Chondrocyte (in vitro differentiated cells): Measurements from ENCODE around the gene ROPN1L. TPM values are rescaled to one million over a fixed set of nuclear protein-coding genes. Genes with fewer than 3 reads are reported as not detected.

Experiments used
- DNase-seq: peaks from one replicate; pipeline ENCODE4 v3.0.0; 2021; ENCODE audit warnings: mixed read lengths, low spot score
- H3K27ac Mint-ChIP-seq: one replicate; pipeline ENCODE4 v1.8.0; 2021; ENCODE audit warnings: mild to moderate bottlenecking, moderate library complexity, mixed read lengths; ENCODE audit not compliant: unreplicated experiment
- H3K27me3 Mint-ChIP-seq: 2 replicates; pipeline ENCODE4 v1.8.0; 2021; ENCODE audit warnings: low read depth, mixed read lengths
- H3K36me3 Mint-ChIP-seq: 2 replicates; pipeline ENCODE4 v1.8.0; 2021; ENCODE audit warnings: low read depth, mixed read lengths
- H3K4me1 Mint-ChIP-seq: 2 replicates; pipeline ENCODE4 v1.8.0; 2021; ENCODE audit warnings: low read depth, mild to moderate bottlenecking, mixed read lengths
- H3K4me3 Mint-ChIP-seq: one replicate; pipeline ENCODE4 v1.8.0; 2021; ENCODE audit warnings: mild to moderate bottlenecking, moderate library complexity, mixed read lengths; ENCODE audit not compliant: unreplicated experiment
- H3K9me3 Mint-ChIP-seq: 2 replicates; pipeline ENCODE4 v1.8.0; 2021; ENCODE audit warnings: low read depth, mixed read lengths
- total RNA-seq: library from RNA; stranded (reverse); gene quantifications from 3 replicates; pipeline ENCODE4 v1.2.1, GENCODE V29; 2021
- TF ChIP-seq, protein P1 (sequence below): fragments of 200-600 bp; sonication (generic); IDR thresholded peaks from 2 replicates; pipeline ENCODE4 v1.5.0; 2021; ENCODE audit warnings: antibody characterized with exemption, mild to moderate bottlenecking, moderate library complexity

ROPN1L gene
- total RNA-seq, 1 donor from 2014 or later, result 0.37 TPM

- peaks cover 44% of the 10 kb centered on the region for H3K36me3 Mint-ChIP-seq
- no peaks in the 10 kb centered on the region for H3K27me3 Mint-ChIP-seq
- no peaks in the 10 kb centered on the region for H3K9me3 Mint-ChIP-seq
- TF ChIP-seq, protein P1, sequence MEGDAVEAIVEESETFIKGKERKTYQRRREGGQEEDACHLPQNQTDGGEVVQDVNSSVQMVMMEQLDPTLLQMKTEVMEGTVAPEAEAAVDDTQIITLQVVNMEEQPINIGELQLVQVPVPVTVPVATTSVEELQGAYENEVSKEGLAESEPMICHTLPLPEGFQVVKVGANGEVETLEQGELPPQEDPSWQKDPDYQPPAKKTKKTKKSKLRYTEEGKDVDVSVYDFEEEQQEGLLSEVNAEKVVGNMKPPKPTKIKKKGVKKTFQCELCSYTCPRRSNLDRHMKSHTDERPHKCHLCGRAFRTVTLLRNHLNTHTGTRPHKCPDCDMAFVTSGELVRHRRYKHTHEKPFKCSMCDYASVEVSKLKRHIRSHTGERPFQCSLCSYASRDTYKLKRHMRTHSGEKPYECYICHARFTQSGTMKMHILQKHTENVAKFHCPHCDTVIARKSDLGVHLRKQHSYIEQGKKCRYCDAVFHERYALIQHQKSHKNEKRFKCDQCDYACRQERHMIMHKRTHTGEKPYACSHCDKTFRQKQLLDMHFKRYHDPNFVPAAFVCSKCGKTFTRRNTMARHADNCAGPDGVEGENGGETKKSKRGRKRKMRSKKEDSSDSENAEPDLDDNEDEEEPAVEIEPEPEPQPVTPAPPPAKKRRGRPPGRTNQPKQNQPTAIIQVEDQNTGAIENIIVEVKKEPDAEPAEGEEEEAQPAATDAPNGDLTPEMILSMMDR, result no peak
- no peak for DNase-seq
- H3K4me3 Mint-ChIP-seq, result no peak overlapping the region
- no peaks in the 10 kb centered on the region for H3K4me1 Mint-ChIP-seq
- no peak overlapping the region for H3K27ac Mint-ChIP-seq
These were observed 32.2 kb upstream of the ROPN1L start for GRCh38 chr5:10409504-10409903.

DNA sequence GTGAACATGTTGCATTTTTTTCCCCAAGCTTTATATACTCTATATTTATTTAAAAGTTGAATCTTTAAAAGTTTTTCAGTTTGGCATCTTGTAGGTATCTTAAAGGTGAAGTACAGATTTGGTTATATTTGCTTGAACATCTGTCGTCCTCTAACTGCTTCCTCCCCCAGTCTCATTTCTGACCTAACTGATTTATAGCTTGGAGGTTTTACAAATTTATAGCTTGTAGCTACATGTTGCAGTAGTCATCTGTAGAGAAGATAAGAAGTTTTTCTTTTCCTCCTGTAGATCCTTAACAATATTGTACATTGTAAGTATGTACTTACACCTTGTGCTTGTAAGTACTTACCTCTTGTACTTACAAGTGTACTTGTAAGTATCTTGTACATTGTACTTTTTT lies 31.0 kb upstream of the ROPN1L start:
- Mint-ChIP-seq H3K27me3 (no peaks in the 10 kb centered on the region), H3K4me3 (no peak overlapping the region), H3K27ac (no peak overlapping the region), H3K4me1 (no peaks in the 10 kb centered on the region), H3K36me3 (peaks cover 50% of the 10 kb centered on the region), H3K9me3 (no peaks in the 10 kb centered on the region)
- DNase-seq, result no peak
- TF ChIP-seq, protein P1, result no peak

DNA sequence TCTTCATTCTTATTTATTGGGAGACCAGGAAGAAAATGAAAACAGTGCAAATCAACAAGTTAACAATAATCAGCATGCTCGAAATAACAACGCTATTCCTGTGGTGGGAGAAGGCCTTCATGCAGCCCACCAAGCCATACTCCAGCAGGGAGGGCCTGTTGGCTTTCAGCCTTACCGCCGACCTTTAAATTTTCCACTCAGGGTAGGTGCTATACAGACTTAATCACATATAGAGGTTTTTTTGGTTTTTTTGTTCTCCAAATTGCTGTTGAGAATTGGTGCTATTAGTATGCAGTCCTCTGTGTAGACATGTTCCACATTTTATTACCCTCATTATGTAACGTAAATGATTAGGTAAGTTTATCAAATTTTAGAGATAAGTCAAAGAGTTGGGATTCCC lies 30.3 kb upstream of the ROPN1L start:
- no peak overlapping the region for H3K4me3 Mint-ChIP-seq
- TF ChIP-seq, protein P1, result no peak
- H3K9me3 Mint-ChIP-seq, result no peaks in the 10 kb centered on the region
- no peaks in the 10 kb centered on the region for H3K27me3 Mint-ChIP-seq
- no peak for DNase-seq
- peaks cover 48% of the 10 kb centered on the region for H3K36me3 Mint-ChIP-seq
- no peak overlapping the region for H3K27ac Mint-ChIP-seq
- H3K4me1 Mint-ChIP-seq, result no peaks in the 10 kb centered on the region

GRCh38 chr5:10416868-10417267 lies 24.8 kb upstream of the ROPN1L start:
- Mint-ChIP-seq H3K4me1 (peaks cover 18% of the 10 kb centered on the region), H3K36me3 (peaks cover 45% of the 10 kb centered on the region), H3K27me3 (no peaks in the 10 kb centered on the region), H3K27ac (no peak overlapping the region), H3K4me3 (no peak overlapping the region), H3K9me3 (no peaks in the 10 kb centered on the region)
- TF ChIP-seq, protein P1, result no peak
- DNase-seq, result no peak

DNA sequence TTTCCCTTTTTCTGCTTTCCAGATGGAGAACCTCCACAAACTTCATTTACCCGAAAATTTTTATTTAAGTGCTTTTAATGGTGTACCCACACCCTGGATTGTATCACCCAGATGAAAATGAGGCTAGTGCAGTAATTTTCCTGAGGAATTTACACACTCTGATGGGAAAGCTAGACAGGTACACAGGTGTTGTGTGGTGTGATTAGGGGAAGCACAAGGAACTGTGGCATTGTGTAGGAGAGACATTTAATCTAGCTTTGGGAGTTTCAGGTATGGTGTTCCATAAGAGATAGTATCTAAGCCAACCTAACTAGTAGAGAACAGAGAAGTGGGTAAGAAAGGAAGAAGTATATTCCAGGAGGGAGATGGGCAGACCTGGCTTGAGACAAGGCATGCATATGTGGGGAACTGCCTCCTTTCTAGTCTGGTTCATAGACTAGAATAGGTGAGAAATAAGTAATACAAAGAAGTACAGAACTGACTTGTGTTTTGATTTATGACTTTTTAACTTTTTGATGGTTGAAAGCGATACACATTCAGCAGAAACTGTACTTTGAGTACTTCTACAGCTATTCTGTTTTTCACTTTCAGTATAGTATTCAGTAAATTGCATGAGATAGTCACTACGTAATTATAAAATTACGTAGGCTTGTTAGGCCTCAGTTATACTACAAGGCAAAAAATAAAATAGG lies 22.9 kb upstream of the ROPN1L start:
- Mint-ChIP-seq H3K4me3 (no peak overlapping the region), H3K9me3 (no peaks in the 10 kb centered on the region), H3K4me1 (peaks cover 19% of the 10 kb centered on the region), H3K27me3 (no peaks in the 10 kb centered on the region), H3K36me3 (peaks cover 37% of the 10 kb centered on the region), H3K27ac (no peak overlapping the region)
- DNase-seq, result no peak
- TF ChIP-seq, protein P1, result no peak
